ENCODE results near the gene PDE8B. TPM values are rescaled to one million over a fixed set of nuclear protein-coding genes. Genes with fewer than 3 reads are reported as not detected.

PDE8B gene
- total RNA-seq, 1 donor from 2014 or later: 5.3 TPM

- DNase-seq: no peak
Observed at GRCh38 chr5:77407152-77407551, 196.7 kb downstream of the PDE8B start.

GRCh38 chr5:77409870-77410621, 199.6 kb downstream of the PDE8B start:
- no peak for DNase-seq

GRCh38 chr5:77413049-77413448, 202.6 kb downstream of the PDE8B start:
- DNase-seq: no peak

GRCh38 chr5:77418162-77418561, 207.7 kb downstream of the PDE8B start:
- DNase-seq: no peak

- no peak for DNase-seq
Observed at GRCh38 chr5:77418601-77419581, 208.4 kb downstream of the PDE8B start.

- DNase-seq: no peak
Observed at GRCh38 chr5:77419644-77420582, 209.4 kb downstream of the PDE8B start.

GRCh38 chr5:77420940-77421339, 210.5 kb downstream of the PDE8B start:
- DNase-seq: no peak

GRCh38 chr5:77423022-77423750, 212.7 kb downstream of the PDE8B start:
- DNase-seq: no peak

- DNase-seq: no peak
Observed at GRCh38 chr5:77424921-77425320, 214.4 kb downstream of the PDE8B start.

- no peak for DNase-seq
Observed at GRCh38 chr5:77425420-77425819, 214.9 kb downstream of the PDE8B start.

GRCh38 chr5:77425998-77426659, 215.6 kb downstream of the PDE8B start:
- DNase-seq: no peak

- DNase-seq: no peak
Observed at GRCh38 chr5:77426670-77427069, 216.2 kb downstream of the PDE8B start.

GRCh38 chr5:77427998-77428397, 217.5 kb downstream of the PDE8B start:
- peak; percentile 57 for DNase-seq

- DNase-seq: no peak
Observed at GRCh38 chr5:77428526-77428925, 218.0 kb downstream of the PDE8B start.

- DNase-seq: no peak
Observed at GRCh38 chr5:77430726-77431125, 220.2 kb downstream of the PDE8B start.

- DNase-seq: no peak
Observed at GRCh38 chr5:77431286-77431685, 220.8 kb downstream of the PDE8B start.

- DNase-seq: no peak
Observed at GRCh38 chr5:77431719-77432118, 221.2 kb downstream of the PDE8B start.

GRCh38 chr5:77437194-77437593, 226.7 kb downstream of the PDE8B start:
- DNase-seq: no peak

- no peak for DNase-seq
Observed at GRCh38 chr5:77438071-77438470, 227.6 kb downstream of the PDE8B start.

- DNase-seq: no peak
Observed at GRCh38 chr5:77443670-77444069, 233.2 kb downstream of the PDE8B start.

- DNase-seq: no peak
Observed at GRCh38 chr5:77444356-77444755, 233.9 kb downstream of the PDE8B start.
